CD4-positive, alpha-beta T cell treated with Interleukin-17A for 4 hours (primary cell): Measurements from ENCODE around the gene GPR142.

ENCODE experiments used
- DNase-seq: peaks from one replicate; pipeline ENCODE4 v3.0.0-alpha.2; 2020; ENCODE audit warnings: mixed read lengths

GPR142 gene, protein sequence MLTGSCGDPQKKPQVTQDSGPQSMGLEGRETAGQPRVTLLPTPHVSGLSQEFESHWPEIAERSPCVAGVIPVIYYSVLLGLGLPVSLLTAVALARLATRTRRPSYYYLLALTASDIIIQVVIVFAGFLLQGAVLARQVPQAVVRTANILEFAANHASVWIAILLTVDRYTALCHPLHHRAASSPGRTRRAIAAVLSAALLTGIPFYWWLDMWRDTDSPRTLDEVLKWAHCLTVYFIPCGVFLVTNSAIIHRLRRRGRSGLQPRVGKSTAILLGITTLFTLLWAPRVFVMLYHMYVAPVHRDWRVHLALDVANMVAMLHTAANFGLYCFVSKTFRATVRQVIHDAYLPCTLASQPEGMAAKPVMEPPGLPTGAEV

GRCh38 chr17:74367206-74367605, at the start of gene GPR142:
Gene GPR142, plus strand, starts transcription at chr17:74367506. Its CDS starts 2,035 bp downstream, at chr17:74369541.
- DNase-seq: no peak

DNA sequence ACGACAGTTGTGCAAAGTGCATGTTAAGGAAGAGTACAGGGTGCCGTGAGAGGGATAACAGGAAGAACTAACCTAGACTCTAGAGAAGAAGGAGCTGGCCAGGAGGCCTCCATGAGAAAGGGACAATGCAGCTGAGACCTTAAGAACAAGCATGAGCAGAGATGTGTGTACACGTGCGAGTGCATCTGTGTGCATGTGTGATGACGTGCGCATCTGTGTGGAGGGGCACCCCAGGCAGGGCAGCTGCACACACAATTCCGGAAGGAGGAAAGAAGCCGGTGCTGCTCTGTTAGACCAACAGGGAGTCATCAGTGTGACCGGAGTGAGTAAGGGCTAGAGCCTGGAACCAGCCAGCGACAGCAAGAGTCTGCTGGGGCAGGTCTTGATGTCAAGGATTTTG, 48.9 kb upstream of the GPR142 start:
- no peak for DNase-seq

DNA sequence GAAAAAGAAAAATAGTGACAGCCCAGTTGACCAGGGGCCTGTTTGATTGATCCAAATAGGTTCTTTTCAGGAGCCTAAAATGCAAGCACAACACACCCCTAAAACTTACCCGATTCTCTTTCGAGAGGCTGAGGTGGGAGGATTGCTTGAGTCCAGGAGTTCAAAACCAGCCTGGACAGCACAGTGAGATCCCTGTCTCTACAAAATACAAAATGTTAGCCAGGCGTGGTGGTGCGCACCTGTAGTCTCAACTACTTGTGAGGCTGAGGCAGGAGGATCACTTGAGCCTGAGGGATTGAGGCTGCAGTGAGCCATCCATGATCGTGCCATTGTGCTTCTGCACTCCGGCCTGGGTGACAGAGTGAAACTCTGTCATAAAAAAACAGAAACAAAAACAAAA, 42.8 kb upstream of the GPR142 start:
- DNase-seq: no peak

- peak; percentile 14 for DNase-seq
These were observed 41.9 kb upstream of the GPR142 start for GRCh38 chr17:74325376-74325742.

DNA sequence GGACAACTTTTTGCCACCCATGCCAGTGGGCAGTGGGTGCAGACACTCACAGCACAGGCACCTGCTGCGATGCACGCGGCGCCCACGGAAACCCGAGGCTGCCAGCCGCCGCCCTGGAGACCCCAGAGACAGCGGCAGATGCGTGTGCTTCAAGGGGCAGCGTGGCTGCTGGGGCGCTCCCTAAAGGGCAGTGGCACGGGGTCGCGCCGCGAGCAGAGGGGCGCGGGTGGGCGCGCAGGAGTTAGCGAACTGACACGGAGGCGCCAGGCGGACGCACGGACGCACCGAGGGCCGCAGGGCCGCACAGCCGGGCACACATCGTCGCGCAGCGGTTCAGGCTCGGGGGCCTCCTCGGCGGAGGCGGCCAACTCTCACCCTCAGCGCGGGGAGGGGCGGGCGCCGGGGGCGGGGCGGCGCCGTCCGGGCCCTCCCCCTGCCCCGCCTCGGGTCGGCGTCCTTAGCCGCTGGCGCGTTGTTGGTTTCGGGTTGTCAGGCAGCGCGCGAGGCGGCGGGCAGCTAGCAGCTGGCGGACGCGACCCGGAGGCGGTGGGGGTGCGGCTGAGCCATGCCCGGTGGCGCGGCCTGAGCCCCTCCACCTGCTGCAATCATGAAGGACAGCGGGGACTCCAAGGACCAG, 41.4 kb upstream of the GPR142 start, which contains the start of gene KIF19:
KIF19 (plus strand) TSS at position 484 of the 637 bp plus-strand sequence; CDS start at position 608, 124 bp downstream.
- DNase-seq: peak; percentile 65

DNA sequence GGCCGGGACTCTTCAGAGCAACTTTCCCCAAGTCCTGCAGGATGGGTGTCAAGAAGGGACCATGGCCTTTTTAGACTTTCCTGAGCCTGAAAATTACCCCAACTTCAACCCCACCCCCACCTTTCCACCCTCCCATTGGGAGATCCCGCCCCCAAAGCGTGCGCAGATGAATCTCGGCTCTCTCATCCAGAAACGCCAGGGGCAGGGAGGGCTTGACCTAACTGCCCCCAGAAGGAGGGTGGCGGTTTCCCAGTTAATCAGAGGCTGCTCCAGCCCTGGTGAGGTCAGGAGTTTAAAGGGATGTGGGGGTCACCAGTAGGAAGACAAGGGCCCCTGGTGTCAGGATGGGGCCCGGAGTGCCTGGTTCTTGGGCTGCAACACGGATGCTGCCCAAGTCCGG, 40.8 kb upstream of the GPR142 start:
- DNase-seq: no peak

- DNase-seq: no peak
These were observed 38.8 kb upstream of the GPR142 start for GRCh38 chr17:74328487-74328886.

DNA sequence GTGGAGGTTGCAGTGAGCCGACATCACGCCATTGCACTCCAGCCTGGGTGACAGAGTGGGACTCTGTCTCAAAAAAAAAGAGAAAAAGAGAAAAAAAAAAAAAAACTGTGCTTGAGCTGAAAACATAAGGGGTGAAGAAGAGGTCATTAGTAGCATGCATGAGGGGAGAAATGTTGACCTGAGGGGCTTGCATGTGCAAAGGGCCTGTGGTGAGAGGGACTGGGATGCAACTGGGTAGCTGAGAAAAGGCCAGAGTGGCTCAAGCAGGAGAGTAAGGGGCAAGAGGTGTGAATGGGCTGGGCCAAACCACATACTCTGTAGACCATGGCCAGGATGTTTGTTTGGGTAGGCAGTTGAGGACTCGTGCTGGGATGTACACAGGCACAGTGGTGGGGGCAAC, 37.9 kb upstream of the GPR142 start:
- DNase-seq: no peak

DNA sequence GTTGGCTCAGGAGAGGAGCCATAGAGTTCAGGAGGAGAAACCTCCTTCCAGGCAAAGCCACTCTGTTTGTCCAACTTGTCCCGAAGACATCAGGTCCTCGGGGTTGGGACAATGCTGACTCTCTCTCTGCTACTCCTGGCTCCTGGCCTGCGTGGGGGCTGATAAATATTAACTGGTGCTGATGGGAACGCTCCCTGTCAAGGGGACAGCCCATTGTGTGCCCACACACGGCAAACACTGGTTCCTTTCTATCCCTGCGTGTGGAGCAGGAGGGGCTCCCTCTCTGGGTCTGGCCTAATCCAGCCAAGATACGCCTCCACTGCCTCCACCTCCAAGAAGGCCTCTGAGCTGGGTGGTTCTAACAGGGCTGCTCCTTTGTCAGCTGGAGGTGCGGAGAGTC, 36.9 kb upstream of the GPR142 start:
- no peak for DNase-seq

- DNase-seq: no peak
These were observed 35.2 kb upstream of the GPR142 start for GRCh38 chr17:74332017-74332650.

DNA sequence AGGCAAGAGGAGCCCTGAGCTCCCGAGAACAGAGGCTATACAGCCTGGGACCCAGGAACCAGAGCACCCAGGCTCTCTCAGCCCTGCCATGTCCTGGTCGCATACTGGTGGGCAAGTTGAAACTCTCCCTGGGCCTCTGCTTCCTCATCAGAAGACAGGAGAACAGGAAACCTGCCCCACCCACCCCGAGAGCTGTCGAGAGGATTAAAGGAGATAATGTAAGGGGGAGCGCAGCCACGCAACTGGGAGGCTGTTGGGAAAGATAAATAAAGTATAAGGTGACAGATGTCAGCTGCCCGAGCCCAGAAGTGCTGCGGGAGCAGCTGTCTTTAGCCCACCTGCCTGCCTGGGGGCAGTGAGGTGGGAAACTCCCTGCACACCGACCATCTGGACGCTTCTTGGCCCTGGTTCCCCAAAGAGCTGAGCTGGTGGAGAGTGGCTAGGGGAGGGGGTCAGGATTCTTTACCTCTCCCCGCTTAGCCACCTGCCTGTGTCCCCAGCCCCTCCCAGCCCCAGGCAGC, 34.5 kb upstream of the GPR142 start:
- no peak for DNase-seq

GRCh38 chr17:74334393-74335039, 32.8 kb upstream of the GPR142 start:
- no peak for DNase-seq

DNA sequence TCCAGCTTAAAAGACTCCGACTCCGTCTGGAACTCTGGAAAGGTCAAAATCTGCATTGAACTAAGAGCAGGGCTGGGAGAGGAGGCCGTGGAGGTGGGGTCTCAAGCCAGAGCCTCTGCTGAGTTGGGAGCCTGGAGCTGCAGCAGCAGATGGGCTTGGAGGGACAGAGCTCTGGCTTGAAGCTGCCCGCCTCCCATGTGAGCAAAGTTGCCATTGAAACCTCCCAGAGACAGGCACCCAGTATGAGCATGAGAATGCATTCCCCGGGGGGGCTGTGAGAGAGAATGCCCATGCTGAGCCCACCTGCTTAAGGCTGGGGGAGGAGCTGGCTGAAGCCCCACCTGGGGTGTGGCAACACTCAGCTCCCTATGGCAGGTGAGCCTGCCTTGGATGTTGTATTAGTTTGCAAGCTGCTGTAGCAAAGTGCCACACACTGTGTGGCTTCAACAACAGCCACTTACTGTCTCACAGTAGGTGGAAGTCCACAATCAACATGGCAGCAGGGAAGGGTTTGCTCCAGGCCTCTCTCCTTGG, 31.7 kb upstream of the GPR142 start:
- DNase-seq: no peak

DNA sequence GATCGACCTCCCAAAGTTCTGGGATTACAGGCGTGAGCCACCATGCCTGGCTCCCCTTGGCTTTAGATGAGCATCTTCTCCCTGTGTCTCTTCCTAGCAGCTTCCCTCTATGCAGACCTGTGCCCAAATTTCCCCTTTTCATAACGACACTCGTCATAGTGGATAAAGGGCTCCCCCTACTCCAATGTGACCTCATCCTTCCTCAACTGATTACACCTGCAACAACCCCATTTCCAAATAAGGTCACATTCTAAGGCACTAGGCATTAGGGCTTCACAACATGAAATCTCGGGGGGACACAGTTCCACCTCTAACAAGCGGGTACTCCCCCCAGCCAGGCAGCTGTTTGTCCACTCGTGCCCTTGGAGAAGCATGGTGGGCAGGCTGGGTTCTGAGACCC, 31.0 kb upstream of the GPR142 start:
- DNase-seq: no peak

DNA sequence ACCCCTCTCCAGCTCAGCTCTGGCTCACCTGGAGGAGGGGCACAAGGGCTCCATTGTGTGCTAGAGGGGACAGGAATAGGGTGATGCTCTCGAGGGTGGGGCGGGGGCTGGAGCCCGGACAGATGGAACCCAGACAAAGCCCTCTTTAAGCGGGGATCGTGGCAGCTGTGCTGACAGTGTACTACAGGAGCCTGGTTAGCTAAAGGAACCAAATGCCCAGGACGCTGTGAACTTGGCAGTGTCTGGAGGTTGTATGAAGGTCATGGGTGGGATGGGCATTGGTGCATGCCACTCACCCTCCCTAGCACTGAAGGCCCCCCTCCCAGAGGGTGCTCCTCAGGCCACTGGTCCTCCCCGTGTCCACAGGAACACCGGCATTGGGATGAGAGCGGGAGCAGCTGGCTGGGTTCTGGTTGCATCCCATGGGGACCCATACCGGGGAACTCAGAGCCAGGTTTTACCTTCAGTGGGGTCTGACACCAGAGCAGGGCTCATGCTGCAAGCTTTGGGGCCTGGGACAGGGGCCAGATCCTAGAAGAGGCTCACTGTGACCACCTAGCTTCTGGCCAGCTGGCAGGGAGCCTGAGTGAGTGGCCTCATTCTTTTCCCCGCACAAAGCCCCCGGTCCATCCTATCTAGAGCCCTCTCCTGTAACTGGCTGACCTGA, 29.3 kb upstream of the GPR142 start:
- DNase-seq: no peak

DNA sequence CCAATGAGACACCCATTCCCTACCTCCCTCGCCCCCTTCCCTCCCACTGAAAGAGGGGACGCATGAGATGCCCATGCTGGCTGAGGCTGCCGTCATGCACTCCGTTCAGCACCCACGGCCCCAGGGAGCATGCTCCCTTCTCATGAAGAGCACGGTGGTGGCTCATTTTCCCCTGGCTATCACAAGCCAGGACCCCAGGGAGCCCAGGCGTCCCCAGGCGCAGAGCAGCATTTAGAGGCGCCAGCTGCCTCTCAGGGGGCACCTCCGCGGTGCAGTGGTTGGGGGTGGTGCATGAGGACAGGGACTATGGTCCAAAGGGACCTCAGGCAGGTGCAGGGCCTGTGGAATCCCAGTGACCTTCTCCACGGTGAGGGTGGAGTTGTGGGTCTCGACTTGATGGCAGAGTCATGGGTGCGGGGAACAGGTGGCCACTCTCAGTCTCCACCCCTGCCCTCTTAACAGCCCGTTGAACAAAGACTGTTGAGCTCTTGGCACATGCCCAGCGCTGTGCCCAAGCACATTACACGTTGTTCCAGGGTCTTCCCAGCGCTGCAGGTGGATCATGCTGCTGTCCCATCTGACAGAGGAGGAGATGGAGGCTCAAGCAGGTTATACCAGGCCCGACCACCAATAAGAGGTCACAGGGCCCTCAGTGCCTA, 27.6 kb upstream of the GPR142 start:
- DNase-seq: no peak

DNA sequence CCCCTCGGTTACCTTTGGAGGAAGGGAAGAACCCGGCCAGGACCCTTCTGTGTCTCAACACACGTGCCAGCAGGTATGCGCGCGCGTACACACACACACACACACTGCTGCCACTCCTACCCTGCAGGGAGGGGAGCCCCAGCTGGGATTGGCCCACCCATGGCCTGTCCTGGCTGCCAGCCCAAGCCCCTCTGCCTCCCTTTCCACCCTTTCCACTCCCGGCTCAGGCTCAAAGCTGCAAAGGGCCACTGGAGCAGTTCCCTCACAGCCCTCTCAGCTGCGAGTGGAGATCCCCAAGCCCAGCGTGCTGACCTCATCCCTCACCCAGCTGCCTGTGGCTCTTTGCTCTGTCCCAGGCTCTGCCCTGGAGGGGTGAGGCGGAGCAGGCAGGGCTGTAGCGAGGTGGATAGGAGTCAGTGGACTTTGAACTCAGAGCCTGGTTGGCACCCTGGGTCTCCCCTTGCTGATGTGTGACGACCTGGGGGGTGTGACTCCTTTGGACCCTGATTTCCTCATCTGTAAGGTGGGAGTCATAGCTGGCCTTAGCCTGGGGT, 26.8 kb upstream of the GPR142 start:
- DNase-seq: no peak

- no peak for DNase-seq
These were observed 25.1 kb upstream of the GPR142 start for GRCh38 chr17:74342224-74342623.

- no peak for DNase-seq
These were observed 24.2 kb upstream of the GPR142 start for GRCh38 chr17:74343121-74343520.

DNA sequence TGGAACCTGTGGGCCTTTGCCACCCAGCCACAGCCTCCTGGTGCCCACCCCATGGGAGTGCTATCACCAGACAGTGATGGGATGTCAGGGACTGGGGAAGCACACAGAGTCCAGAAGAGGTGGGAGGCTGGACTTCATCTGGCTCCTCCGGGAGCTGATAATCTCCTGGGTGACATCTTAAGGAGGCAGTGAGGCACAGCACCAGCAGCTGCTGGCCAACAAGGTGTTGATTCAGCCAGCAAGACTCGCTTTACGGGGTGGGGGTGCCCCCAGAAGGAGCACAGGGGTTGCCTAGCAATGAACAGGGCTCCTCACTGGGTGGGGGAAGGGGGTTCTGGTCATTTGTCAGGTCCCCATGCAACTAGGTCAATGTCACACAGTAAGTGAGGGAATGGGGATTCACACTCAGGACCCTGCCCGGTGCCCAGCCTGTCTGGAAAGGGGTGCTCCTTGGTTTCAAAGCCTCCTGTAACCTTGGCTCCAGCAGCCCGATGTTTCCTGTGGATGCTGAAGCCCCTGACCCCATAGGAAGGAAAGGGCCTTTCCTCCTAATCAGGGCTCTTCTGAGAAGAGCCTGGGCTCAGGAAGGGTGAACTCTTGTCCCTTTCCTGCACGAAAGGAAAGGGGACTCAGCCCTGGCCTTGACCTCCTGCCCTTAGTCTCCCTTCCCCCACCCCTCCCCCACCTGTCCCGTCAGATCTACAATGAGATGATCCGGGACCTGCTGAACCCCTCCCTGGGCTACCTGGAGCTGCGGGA, 23.6 kb upstream of the GPR142 start:
- DNase-seq: no peak

- no peak for DNase-seq
These were observed 22.6 kb upstream of the GPR142 start for GRCh38 chr17:74344658-74345057.
